Esophagus squamous epithelium (tissue), 5 donors: Measurements from ENCODE around the gene OXTR. TPM values are rescaled to one million over a fixed set of nuclear protein-coding genes. Genes with fewer than 3 reads are reported as not detected.

Experiments used
- DNase-seq: peaks from one replicate; lab custom pipeline; 2025; lab: John Stamatoyannopoulos, UW
- H3K27ac ChIP-seq, 4 donors: fragments of 200-600 bp; sonication (generic); one replicate each; pipeline ENCODE4 v1.5.1; 2016 to 2019; ENCODE audit warnings: mild to moderate bottlenecking in 1 of 4
- H3K27me3 ChIP-seq, 4 donors: fragments of 200-600 bp; sonication (generic); 1 replicate in 3 of 4; 2 replicates in 1 of 4; pipeline versions ENCODE4 v1.5.1 to v1.6.0; 2017 to 2021; ENCODE audit warnings: antibody characterized with exemption in 1 of 4
- H3K36me3 ChIP-seq, 3 donors: fragments of 200-600 bp; sonication (generic); one replicate each; pipeline ENCODE4 v1.5.1; 2016 to 2019
- H3K4me1 ChIP-seq, 3 donors: fragments of 200-600 bp; sonication (generic); one replicate each; pipeline ENCODE4 v1.5.1; 2017 to 2019
- H3K4me3 ChIP-seq, 4 donors: fragments of 200-600 bp; sonication (generic); 1 replicate in 3 of 4; 2 replicates in 1 of 4; pipeline ENCODE4 v1.5.1; 2016 to 2019; ENCODE audit warnings: mild to moderate bottlenecking in 2 of 4, moderate library complexity in 1 of 4
- H3K9me3 ChIP-seq, 3 donors: fragments of 200-600 bp; sonication (generic); one replicate each; pipeline ENCODE4 v1.5.1; 2016 to 2019
- POLR2A ChIP-seq, 4 donors: fragments of 450-650 bp; IDR thresholded peaks; one replicate each; pipeline ENCODE4 v1.6.1; 2017; ENCODE audit warnings: antibody characterized with exemption in 4 of 4, mild to moderate bottlenecking in 4 of 4, moderate library complexity in 3 of 4
- WGBS, 2 donors: methylation state at CpG; one replicate each; pipeline ENCODE4 v1.1.5; 2018; 5-methylcytosine and 5-hydroxymethylcytosine counted together
- intact Hi-C: fragments of 100-400 bp; cut with DNase I; formaldehyde crosslinking; loops from one replicate; pipeline ENCODE4 v1.15.0; 2022
- total RNA-seq, 4 donors: library from RNA; depleted of rRNA; stranded (reverse); fragments of >200 nt; gene quantifications; one replicate each; pipeline ENCODE4 v1.1.0, GENCODE V29; 2016
- TF ChIP-seq, protein P1 (sequence below), 6 experiments: fragments of 450-650 bp in 4 of 6; fragments of 200-600 bp in 2 of 6; sonication (generic) in 2 of 6; IDR thresholded peaks; one replicate each; pipeline ENCODE4 v1.5.1; 2016 to 2019; ENCODE audit warnings: antibody characterized with exemption in 6 of 6, mild to moderate bottlenecking in 4 of 6, moderate library complexity in 4 of 6
- donor health status: DM: yes; HTN: yes; CAD: no.

The OXTR gene
- total RNA-seq, 4 donors from 2014 or later = 3.8 to 9.0 (median 6.4) TPM

DNA sequence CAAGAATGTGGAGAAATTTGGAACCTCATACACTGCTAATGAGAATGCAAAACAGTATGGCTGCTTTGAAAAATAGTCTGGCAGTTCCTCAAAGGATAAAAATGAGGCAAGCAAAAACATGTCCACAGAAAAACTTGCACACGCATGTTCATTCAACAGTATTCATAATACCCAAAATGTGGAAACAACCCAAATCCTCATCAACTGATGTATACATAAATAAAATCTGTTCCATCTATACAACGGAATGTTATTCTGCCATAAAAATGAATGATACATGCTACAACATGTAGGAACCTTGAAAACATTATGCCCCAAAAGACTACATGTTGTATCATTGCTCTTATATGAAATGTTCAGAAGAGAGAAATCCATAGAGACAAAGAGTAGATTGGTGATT lies 36.4 kb upstream of the OXTR start:
- TF ChIP-seq, protein P1, sequence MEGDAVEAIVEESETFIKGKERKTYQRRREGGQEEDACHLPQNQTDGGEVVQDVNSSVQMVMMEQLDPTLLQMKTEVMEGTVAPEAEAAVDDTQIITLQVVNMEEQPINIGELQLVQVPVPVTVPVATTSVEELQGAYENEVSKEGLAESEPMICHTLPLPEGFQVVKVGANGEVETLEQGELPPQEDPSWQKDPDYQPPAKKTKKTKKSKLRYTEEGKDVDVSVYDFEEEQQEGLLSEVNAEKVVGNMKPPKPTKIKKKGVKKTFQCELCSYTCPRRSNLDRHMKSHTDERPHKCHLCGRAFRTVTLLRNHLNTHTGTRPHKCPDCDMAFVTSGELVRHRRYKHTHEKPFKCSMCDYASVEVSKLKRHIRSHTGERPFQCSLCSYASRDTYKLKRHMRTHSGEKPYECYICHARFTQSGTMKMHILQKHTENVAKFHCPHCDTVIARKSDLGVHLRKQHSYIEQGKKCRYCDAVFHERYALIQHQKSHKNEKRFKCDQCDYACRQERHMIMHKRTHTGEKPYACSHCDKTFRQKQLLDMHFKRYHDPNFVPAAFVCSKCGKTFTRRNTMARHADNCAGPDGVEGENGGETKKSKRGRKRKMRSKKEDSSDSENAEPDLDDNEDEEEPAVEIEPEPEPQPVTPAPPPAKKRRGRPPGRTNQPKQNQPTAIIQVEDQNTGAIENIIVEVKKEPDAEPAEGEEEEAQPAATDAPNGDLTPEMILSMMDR (IDR thresholded peaks at IDR 0.05) = no peak
- TF ChIP-seq POLR2A (IDR thresholded peaks at IDR 0.05) = no peak
- H3K4me3 ChIP-seq = no peak overlapping the region
- no peaks in the 10 kb centered on the region for H3K4me1 ChIP-seq
- no peaks in the 10 kb centered on the region for H3K36me3 ChIP-seq
- H3K27me3 ChIP-seq = no peaks in the 10 kb centered on the region
- intact Hi-C loops = no loop called here
- DNase-seq = no peak
- H3K27ac ChIP-seq = no peak overlapping the region
- WGBS, 2 donors = 39 to 46% methylated on average over 2 of the region's 2 CpGs
- no peaks in the 10 kb centered on the region for H3K9me3 ChIP-seq

DNA sequence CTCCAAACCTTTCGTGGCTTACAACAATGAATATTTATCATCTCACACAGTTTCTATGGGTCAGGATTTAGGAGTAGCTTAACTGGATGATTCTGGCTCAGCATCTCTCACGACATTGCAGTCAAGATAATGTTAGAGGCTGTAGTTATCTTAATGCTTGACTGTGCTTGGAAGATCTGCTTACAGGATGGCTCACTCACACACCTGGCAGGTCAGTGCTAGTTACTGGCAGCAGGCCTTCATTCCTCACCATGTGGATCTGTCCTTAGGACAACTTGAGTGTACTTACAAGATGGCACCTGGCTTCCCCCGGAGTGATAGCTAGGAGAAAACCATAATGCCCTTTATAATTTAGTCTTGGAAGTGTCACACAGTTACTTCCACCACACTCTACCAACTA lies 32.8 kb upstream of the OXTR start:
- Histone ChIP-seq H3K36me3 (no peaks in the 10 kb centered on the region), H3K4me3 (no peak overlapping the region), H3K9me3 (no peaks in the 10 kb centered on the region), H3K27ac (no peak overlapping the region), H3K27me3 (no peaks in the 10 kb centered on the region), H3K4me1 (no peaks in the 10 kb centered on the region)
- intact Hi-C loops = no loop called here
- TF ChIP-seq, protein P1 (IDR thresholded peaks at IDR 0.05) = no peak
- no peak for TF ChIP-seq POLR2A (IDR thresholded peaks at IDR 0.05)
- WGBS, 2 donors = 75 to 78% methylated on average over 3 of the region's 3 CpGs
- no peak for DNase-seq

- WGBS, 2 donors = 78 to 83% methylated on average over 3 of the region's 3 CpGs
- no peak overlapping the region for H3K27ac ChIP-seq
- no peak overlapping the region for H3K4me3 ChIP-seq
- no peaks in the 10 kb centered on the region for H3K36me3 ChIP-seq
- intact Hi-C loops = no loop called here
- no peak for DNase-seq
- no peaks in the 10 kb centered on the region for H3K4me1 ChIP-seq
- TF ChIP-seq, protein P1 (IDR thresholded peaks at IDR 0.05) = no peak
- TF ChIP-seq POLR2A (IDR thresholded peaks at IDR 0.05) = no peak
- H3K9me3 ChIP-seq = no peaks in the 10 kb centered on the region
- H3K27me3 ChIP-seq = no peaks in the 10 kb centered on the region
Observed at GRCh38 chr3:8800016-8800415, 30.6 kb upstream of the OXTR start.

- Histone ChIP-seq H3K4me3 (no peak overlapping the region), H3K4me1 (no peaks in the 10 kb centered on the region), H3K36me3 (no peaks in the 10 kb centered on the region), H3K27ac (no peak overlapping the region), H3K27me3 (no peaks in the 10 kb centered on the region), H3K9me3 (peaks cover 0 to 4% (median 0%) of the 10 kb centered on the region in 3 donors)
- WGBS, 2 donors = 81 to 84% methylated on average over 3 of the region's 3 CpGs
- no peak for DNase-seq
- intact Hi-C loops = no loop called here
- TF ChIP-seq POLR2A (IDR thresholded peaks at IDR 0.05) = no peak
- TF ChIP-seq, protein P1 (IDR thresholded peaks at IDR 0.05) = no peak
Observed at GRCh38 chr3:8794247-8794646, 24.8 kb upstream of the OXTR start.

GRCh38 chr3:8793242-8793641 lies 23.8 kb upstream of the OXTR start:
- H3K9me3 ChIP-seq = peaks cover 0 to 4% (median 0%) of the 10 kb centered on the region in 3 donors

More at GRCh38 chr3:8793242-8793641, 23.8 kb upstream of the OXTR start:
- intact Hi-C loops = no loop called here
- DNase-seq = no peak
- Histone ChIP-seq H3K27ac (no peak overlapping the region), H3K4me3 (no peak overlapping the region), H3K27me3 (no peaks in the 10 kb centered on the region), H3K4me1 (no peaks in the 10 kb centered on the region), H3K36me3 (no peaks in the 10 kb centered on the region)
- WGBS, 2 donors = 20 to 86% methylated on average over 1 to 7 of the region's 7 CpGs
- TF ChIP-seq POLR2A (IDR thresholded peaks at IDR 0.05) = no peak
- TF ChIP-seq, protein P1 (IDR thresholded peaks at IDR 0.05) = no peak
